Mucosa of descending colon (tissue), 3 donors: ENCODE measurements around the gene CMTM8. TPM values are rescaled to one million over a fixed set of nuclear protein-coding genes. Genes with fewer than 3 reads are reported as not detected.

Experiments
- ATAC-seq: fragments of 200-7000 bp; cut with Tn5 transposase; one replicate; pipeline ENCODE4 v1.9.1; 2020; ENCODE audit warnings: mild to moderate bottlenecking, moderate library complexity
- DNase-seq, 3 donors: peaks; one replicate each; pipeline ENCODE4 v3.0.0-alpha.2; 2020
- H3K36me3 ChIP-seq: fragments of 200-600 bp; one replicate; pipeline ENCODE4 v1.8.0; 2021; ENCODE audit warnings: low read depth, mild to moderate bottlenecking
- H3K4me1 ChIP-seq: fragments of 200-600 bp; one replicate; pipeline ENCODE4 v1.8.0; 2021; ENCODE audit warnings: low read depth, mild to moderate bottlenecking
- H3K4me3 ChIP-seq: fragments of 200-600 bp; one replicate; pipeline ENCODE4 v1.8.0; 2021; ENCODE audit warnings: mild to moderate bottlenecking
- H3K9me3 ChIP-seq: fragments of 200-600 bp; one replicate; pipeline ENCODE4 v1.8.0; 2021; ENCODE audit warnings: mild to moderate bottlenecking
- intact Hi-C, 2 donors: fragments of 100-400 bp; cut with DNase I in 1 of 2; cut with micrococcal nuclease in 1 of 2; formaldehyde crosslinking; loops; one replicate each; pipeline versions ENCODE4 v1.11.0 to v1.11.1; 2022; cut with DNase I, micrococcal nuclease
- total RNA-seq, 3 donors: library from RNA; stranded (reverse); fragmentation: NEBNext Ultra II Directional in 2 of 3; extraction: Animal tissue kit (Norgen Biotek cat#: 25700) in 2 of 3; gene quantifications; one replicate each; pipeline versions ENCODE4 v1.2.1 to v1.2.4, GENCODE V29; 2021 to 2023
- TF ChIP-seq, protein P1 (sequence below): fragments of 200-600 bp; IDR thresholded peaks from one replicate; pipeline ENCODE4 v1.8.0; 2022; ENCODE audit warnings: antibody characterized with exemption, mild to moderate bottlenecking
- donor health status: DM: no; HTN: no; CAD: no; lungs with moderate emphysema.
- donor health status: DM: no; HTN: no; CAD: no.
- donor health status: DM: no; HTN: yes; CAD: no.

CMTM8 gene
- total RNA-seq, 3 donors from 2014 or later, result 3.5 to 10.5 (median 8.4) TPM

DNA sequence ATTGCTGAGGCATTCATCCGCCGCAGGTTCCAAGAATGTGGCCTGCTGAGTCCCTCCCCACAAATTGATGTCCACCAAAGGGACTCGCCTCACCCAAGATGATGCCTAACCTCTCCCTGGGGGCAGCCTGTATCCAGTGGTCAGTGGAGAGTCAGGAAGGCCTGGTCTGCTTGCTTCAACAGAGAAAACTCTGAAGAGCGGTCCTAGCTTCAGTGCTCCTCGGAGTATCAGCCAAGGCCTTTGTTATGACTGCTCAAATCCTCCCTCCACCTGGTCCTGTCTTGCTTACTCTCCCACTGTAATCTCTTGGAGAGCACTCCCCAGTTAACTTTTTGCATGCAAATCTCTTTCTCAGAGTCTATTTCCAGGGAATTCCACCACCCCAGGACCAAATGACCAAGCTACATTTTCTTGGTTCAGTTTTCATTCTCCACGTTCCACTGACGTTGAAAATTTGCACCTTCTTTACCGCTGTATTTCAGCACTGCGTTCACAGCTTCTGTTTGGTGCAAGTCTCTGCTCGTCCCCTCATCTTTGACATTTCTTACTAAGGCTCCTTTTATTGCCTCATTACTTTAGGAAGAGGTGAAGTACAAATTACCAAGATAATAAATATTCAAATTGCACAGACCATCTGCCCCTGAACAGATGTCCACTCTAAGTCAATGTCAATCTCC is 175.5 kb downstream of the CMTM8 start:
- Histone ChIP-seq H3K36me3 (no peaks in the 10 kb centered on the region), H3K9me3 (no peaks in the 10 kb centered on the region), H3K4me1 (no peaks in the 10 kb centered on the region), H3K4me3 (no peak overlapping the region)
- no peak for ATAC-seq
- TF ChIP-seq, protein P1, sequence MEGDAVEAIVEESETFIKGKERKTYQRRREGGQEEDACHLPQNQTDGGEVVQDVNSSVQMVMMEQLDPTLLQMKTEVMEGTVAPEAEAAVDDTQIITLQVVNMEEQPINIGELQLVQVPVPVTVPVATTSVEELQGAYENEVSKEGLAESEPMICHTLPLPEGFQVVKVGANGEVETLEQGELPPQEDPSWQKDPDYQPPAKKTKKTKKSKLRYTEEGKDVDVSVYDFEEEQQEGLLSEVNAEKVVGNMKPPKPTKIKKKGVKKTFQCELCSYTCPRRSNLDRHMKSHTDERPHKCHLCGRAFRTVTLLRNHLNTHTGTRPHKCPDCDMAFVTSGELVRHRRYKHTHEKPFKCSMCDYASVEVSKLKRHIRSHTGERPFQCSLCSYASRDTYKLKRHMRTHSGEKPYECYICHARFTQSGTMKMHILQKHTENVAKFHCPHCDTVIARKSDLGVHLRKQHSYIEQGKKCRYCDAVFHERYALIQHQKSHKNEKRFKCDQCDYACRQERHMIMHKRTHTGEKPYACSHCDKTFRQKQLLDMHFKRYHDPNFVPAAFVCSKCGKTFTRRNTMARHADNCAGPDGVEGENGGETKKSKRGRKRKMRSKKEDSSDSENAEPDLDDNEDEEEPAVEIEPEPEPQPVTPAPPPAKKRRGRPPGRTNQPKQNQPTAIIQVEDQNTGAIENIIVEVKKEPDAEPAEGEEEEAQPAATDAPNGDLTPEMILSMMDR, result no peak
- intact Hi-C loops, result no loop called here
- DNase-seq, result no peak

GRCh38 chr3:32414522-32415202 is 176.2 kb downstream of the CMTM8 start:
- Histone ChIP-seq H3K9me3 (no peaks in the 10 kb centered on the region), H3K4me3 (no peak overlapping the region), H3K4me1 (peaks cover under 1% of the 10 kb centered on the region), H3K36me3 (no peaks in the 10 kb centered on the region)
- ATAC-seq (peak; percentile 79), DNase-seq (peak in 1 of 3 donors; percentile 49)
- TF ChIP-seq, protein P1, result no peak
- intact Hi-C loops, result no loop called here

DNA sequence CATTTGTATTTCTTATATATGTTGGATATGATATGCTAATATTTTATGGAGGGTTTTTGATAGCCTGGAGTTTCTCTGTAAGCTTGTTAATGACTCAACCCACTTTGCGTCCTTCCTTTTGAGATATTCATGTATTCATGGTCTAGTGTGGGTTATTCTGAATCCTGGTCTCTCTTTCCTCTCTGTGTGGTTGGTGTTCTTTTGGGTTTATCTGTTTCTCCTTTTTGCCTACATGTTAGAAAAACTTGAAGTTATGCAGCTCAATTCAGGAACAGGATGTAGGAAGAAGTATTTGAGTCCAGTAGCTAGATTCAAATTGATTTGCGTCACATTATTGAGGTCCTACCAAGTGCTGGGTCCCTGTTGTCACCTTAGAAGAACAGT is 181.3 kb downstream of the CMTM8 start:
- Histone ChIP-seq H3K36me3 (no peaks in the 10 kb centered on the region), H3K9me3 (no peaks in the 10 kb centered on the region), H3K4me1 (peaks cover 25% of the 10 kb centered on the region), H3K4me3 (no peak overlapping the region)
- ATAC-seq, result no peak
- intact Hi-C loops, result no loop called here
- TF ChIP-seq, protein P1, result no peak
- no peak for DNase-seq

Other genes with a start within 250 kb of the CMTM8 start
- gene GPD1L, start 132.1 kb upstream of the CMTM8 start, total RNA-seq, result 100 to 1,000 TPM in 1 of 3 donors, 10 to 100 TPM in 2; 57.6 to 122 (median 72.1) TPM
- 1 to 10 TPM; 3.6 to 5.1 (median 4.8) TPM for gene CMTM7, start 153.2 kb downstream of the CMTM8 start, total RNA-seq